RPMI8226 (cell line): ENCODE measurements around the gene DAP.
A peak's percentile ranks its signal among the peaks of the same experiment; 100 is the strongest.

Source experiments
- DNase-seq: peaks from one replicate; pipeline ENCODE4 v3.0.0-alpha.2; 2015

DAP gene

GRCh38 chr5:10708189-10708944, 52.7 kb downstream of the DAP start:
- DNase-seq = no peak

- no peak for DNase-seq
These were observed 53.6 kb downstream of the DAP start for GRCh38 chr5:10707198-10708142.

GRCh38 chr5:10706326-10706725, 54.7 kb downstream of the DAP start:
- no peak for DNase-seq

- DNase-seq = no peak
These were observed 55.3 kb downstream of the DAP start for GRCh38 chr5:10705747-10706146.

GRCh38 chr5:10704949-10705621, 55.9 kb downstream of the DAP start:
- no peak for DNase-seq

GRCh38 chr5:10703676-10704075, 57.4 kb downstream of the DAP start:
- DNase-seq = no peak

GRCh38 chr5:10702911-10703491, 58.0 kb downstream of the DAP start:
- no peak for DNase-seq

- no peak for DNase-seq
These were observed 58.9 kb downstream of the DAP start for GRCh38 chr5:10702040-10702629.

- DNase-seq = peak; percentile 11
These were observed 59.4 kb downstream of the DAP start for GRCh38 chr5:10701567-10702039.

- DNase-seq = no peak
These were observed 60.5 kb downstream of the DAP start for GRCh38 chr5:10700516-10700915.

- DNase-seq = no peak
These were observed 61.0 kb downstream of the DAP start for GRCh38 chr5:10699987-10700386.

- DNase-seq = no peak
These were observed 61.7 kb downstream of the DAP start for GRCh38 chr5:10699281-10699874.

GRCh38 chr5:10695759-10696543, 65.1 kb downstream of the DAP start:
- no peak for DNase-seq

- peak; percentile 72 for DNase-seq
These were observed 65.9 kb downstream of the DAP start for GRCh38 chr5:10695055-10695649.

- DNase-seq = no peak
These were observed 68.9 kb downstream of the DAP start for GRCh38 chr5:10691826-10692785.

- no peak for DNase-seq
These were observed 70.3 kb downstream of the DAP start for GRCh38 chr5:10690460-10691440.

GRCh38 chr5:10689391-10690081, 71.5 kb downstream of the DAP start:
- peak; percentile 63 for DNase-seq
